Osteoblast (primary cell): ENCODE data around the gene JMJD1C. TPM values are rescaled to one million over a fixed set of nuclear protein-coding genes. Genes with fewer than 3 reads are reported as not detected.

ENCODE experiments used
- DNase-seq: peaks from one replicate; pipeline ENCODE4 v3.0.0; 2011; ENCODE audit warnings: low spot score, mixed read lengths; ENCODE audit not compliant: insufficient read length; ENCODE audit errors: missing footprints
- H2AFZ ChIP-seq: 2 replicates; pipeline ENCODE4 v1.6.0; 2011; ENCODE audit warnings: mild to moderate bottlenecking, low read length
- H3K27ac ChIP-seq: 2 replicates; pipeline ENCODE4 v1.5.1; 2011; ENCODE audit warnings: mild to moderate bottlenecking, low read depth, low read length, moderate library complexity
- H3K27me3 ChIP-seq: 2 replicates; pipeline ENCODE4 v1.6.0; 2012; ENCODE audit warnings: mild to moderate bottlenecking, control low read depth, inconsistent platforms, low read length, moderate library complexity; ENCODE audit not compliant: insufficient read depth
- H3K36me3 ChIP-seq: 2 replicates; pipeline ENCODE4 v1.5.1; 2011; ENCODE audit warnings: mild to moderate bottlenecking, low read length, control low read depth, moderate library complexity; ENCODE audit not compliant: insufficient read depth
- H3K4me1 ChIP-seq: 2 replicates; pipeline ENCODE4 v1.5.1; 2011; ENCODE audit warnings: mild to moderate bottlenecking, low read length, control low read depth, moderate library complexity; ENCODE audit not compliant: insufficient read depth
- H3K4me2 ChIP-seq: 2 replicates; pipeline ENCODE4 v1.6.0; 2011; ENCODE audit warnings: mild to moderate bottlenecking, low read length; ENCODE audit not compliant: insufficient read depth
- H3K4me3 ChIP-seq: fragments of 200-600 bp; sonication (generic); 3 replicates; pipeline ENCODE4 v1.5.1; 2012; ENCODE audit warnings: mild to moderate bottlenecking, low read length, inconsistent platforms; ENCODE audit not compliant: insufficient read depth
- H3K79me2 ChIP-seq: 2 replicates; pipeline ENCODE4 v1.6.0; 2012; ENCODE audit warnings: mild to moderate bottlenecking, low read length, control low read depth, inconsistent platforms; ENCODE audit not compliant: insufficient read depth
- H3K9me3 ChIP-seq: 2 replicates; pipeline ENCODE4 v1.5.1; 2011; ENCODE audit warnings: low read depth, low read length, control low read depth
- H4K20me1 ChIP-seq: 2 replicates; pipeline ENCODE4 v1.6.0; 2012; ENCODE audit warnings: mild to moderate bottlenecking, low read length, control low read depth; ENCODE audit not compliant: insufficient read depth
- total RNA-seq: library from RNA; depleted of rRNA; stranded (reverse); fragments of >200 nt; gene quantifications from 2 replicates; pipeline ENCODE4 v1.2.3, GENCODE V29; 2012
- TF ChIP-seq, protein P1 (sequence below): IDR thresholded peaks from 2 replicates; pipeline ENCODE4 v1.5.1; 2011; ENCODE audit warnings: mild to moderate bottlenecking, low read depth, low read length, moderate library complexity; ENCODE audit errors: extremely low read depth

JMJD1C gene
- total RNA-seq, 1 donor = 92.6 TPM

DNA sequence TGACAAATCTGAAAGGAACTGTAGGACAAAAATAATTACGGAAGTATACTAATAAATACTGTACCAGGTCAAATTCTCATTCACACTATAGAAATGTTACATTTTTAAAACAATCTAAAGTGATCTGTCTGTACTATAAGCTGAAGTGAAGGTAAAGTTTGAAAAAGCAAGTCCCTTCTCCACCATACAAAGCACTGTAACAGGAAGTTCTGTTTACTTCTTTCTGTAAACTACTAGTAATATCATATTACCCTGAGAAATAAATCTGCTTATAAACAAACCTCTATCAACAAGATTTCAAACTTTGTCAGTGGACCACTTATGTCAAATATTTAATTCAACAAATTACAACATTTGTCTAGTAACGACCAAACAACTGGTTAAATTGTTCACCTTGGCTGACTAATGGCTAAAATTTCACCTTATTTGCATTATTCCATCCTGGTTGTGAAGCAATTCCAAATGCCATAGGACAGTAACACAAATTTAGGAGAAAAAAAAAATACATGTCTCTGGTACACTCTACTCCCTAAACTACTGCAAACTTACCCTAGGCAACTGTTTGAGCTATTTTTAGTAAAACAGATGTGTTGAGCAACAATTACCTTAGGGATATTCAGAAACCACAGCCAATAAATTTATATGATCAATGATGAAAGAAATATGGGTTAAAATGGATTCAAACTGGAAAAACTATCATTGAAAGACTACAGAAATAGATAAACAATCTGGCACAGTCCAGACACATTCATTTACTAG is 206.7 kb downstream of the JMJD1C start:
- TF ChIP-seq, protein P1, sequence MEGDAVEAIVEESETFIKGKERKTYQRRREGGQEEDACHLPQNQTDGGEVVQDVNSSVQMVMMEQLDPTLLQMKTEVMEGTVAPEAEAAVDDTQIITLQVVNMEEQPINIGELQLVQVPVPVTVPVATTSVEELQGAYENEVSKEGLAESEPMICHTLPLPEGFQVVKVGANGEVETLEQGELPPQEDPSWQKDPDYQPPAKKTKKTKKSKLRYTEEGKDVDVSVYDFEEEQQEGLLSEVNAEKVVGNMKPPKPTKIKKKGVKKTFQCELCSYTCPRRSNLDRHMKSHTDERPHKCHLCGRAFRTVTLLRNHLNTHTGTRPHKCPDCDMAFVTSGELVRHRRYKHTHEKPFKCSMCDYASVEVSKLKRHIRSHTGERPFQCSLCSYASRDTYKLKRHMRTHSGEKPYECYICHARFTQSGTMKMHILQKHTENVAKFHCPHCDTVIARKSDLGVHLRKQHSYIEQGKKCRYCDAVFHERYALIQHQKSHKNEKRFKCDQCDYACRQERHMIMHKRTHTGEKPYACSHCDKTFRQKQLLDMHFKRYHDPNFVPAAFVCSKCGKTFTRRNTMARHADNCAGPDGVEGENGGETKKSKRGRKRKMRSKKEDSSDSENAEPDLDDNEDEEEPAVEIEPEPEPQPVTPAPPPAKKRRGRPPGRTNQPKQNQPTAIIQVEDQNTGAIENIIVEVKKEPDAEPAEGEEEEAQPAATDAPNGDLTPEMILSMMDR = no peak
- peaks cover 9% of the 10 kb centered on the region for H3K4me1 ChIP-seq
- H3K27ac ChIP-seq = no peak overlapping the region
- H3K27me3 ChIP-seq = no peaks in the 10 kb centered on the region
- H3K79me2 ChIP-seq = peaks cover 97% of the 10 kb centered on the region
- peaks cover 7% of the 10 kb centered on the region for H4K20me1 ChIP-seq
- no peak overlapping the region for H3K4me3 ChIP-seq
- H3K36me3 ChIP-seq = peaks cover 9% of the 10 kb centered on the region
- H3K9me3 ChIP-seq = no peaks in the 10 kb centered on the region
- H2AFZ ChIP-seq = no peak overlapping the region
- no peak overlapping the region for H3K4me2 ChIP-seq
- DNase-seq = no peak

- Histone ChIP-seq H3K27me3 (no peaks in the 10 kb centered on the region), H3K9me3 (no peaks in the 10 kb centered on the region), H3K27ac (no peak overlapping the region), H4K20me1 (peaks cover 11% of the 10 kb centered on the region), H2AFZ (no peak overlapping the region), H3K4me1 (peaks cover 9% of the 10 kb centered on the region), H3K4me3 (no peak overlapping the region), H3K79me2 (peaks cover 96% of the 10 kb centered on the region), H3K4me2 (no peak overlapping the region), H3K36me3 (peaks cover 9% of the 10 kb centered on the region)
- TF ChIP-seq, protein P1 = no peak
- DNase-seq = no peak
These were observed 208.0 kb downstream of the JMJD1C start for GRCh38 chr10:63257778-63258177.

- H4K20me1 ChIP-seq = peaks cover 21% of the 10 kb centered on the region
- H3K4me3 ChIP-seq = no peak overlapping the region
- H3K27me3 ChIP-seq = no peaks in the 10 kb centered on the region
- TF ChIP-seq, protein P1 = no peak
- H3K4me1 ChIP-seq = peaks cover 6% of the 10 kb centered on the region
- H3K36me3 ChIP-seq = peaks cover 8% of the 10 kb centered on the region
- no peak overlapping the region for H3K27ac ChIP-seq
- H3K9me3 ChIP-seq = no peaks in the 10 kb centered on the region
- DNase-seq = no peak
- no peak overlapping the region for H2AFZ ChIP-seq
- peak overlapping the region; percentile 26 for H3K4me2 ChIP-seq
- peaks cover 97% of the 10 kb centered on the region for H3K79me2 ChIP-seq
These were observed 209.6 kb downstream of the JMJD1C start for GRCh38 chr10:63256009-63256773.

- peaks cover 6% of the 10 kb centered on the region for H3K4me1 ChIP-seq
- no peak overlapping the region for H3K4me3 ChIP-seq
- no peaks in the 10 kb centered on the region for H3K9me3 ChIP-seq
- no peak for DNase-seq
- peaks cover 97% of the 10 kb centered on the region for H3K79me2 ChIP-seq
- TF ChIP-seq, protein P1 = no peak
- peaks cover 28% of the 10 kb centered on the region for H4K20me1 ChIP-seq
- no peak overlapping the region for H3K4me2 ChIP-seq
- H3K27me3 ChIP-seq = no peaks in the 10 kb centered on the region
- peaks cover 3% of the 10 kb centered on the region for H3K36me3 ChIP-seq
- H2AFZ ChIP-seq = no peak overlapping the region
- no peak overlapping the region for H3K27ac ChIP-seq
These were observed 210.5 kb downstream of the JMJD1C start for GRCh38 chr10:63255316-63255715.
